HepG2 (cell line): ENCODE data around the gene ETFB. TPM values are rescaled to one million over a fixed set of nuclear protein-coding genes. Genes with fewer than 3 reads are reported as not detected.

Source experiments
- CAMTA2 ChIP-seq: sonication (generic); formaldehyde crosslinking; IDR thresholded peaks from 2 replicates; pipeline ENCODE4 v1.4.0; 2020; ENCODE audit warnings: mild to moderate bottlenecking, missing genetic modification reagents, borderline replicate concordance
- CEBPG ChIP-seq: IDR thresholded peaks from 2 replicates; pipeline ENCODE4 v1.6.1; 2016
- CERS6 ChIP-seq: sonication (generic); formaldehyde crosslinking; IDR thresholded peaks from 2 replicates; pipeline ENCODE4 v1.5.0; 2020; ENCODE audit warnings: missing genetic modification reagents
- DDIT3 ChIP-seq: sonication (generic); formaldehyde crosslinking; IDR thresholded peaks from 2 replicates; pipeline ENCODE4 v1.4.0; 2020; ENCODE audit warnings: mild to moderate bottlenecking, missing genetic modification reagents
- ESRRA ChIP-seq: sonication (generic); formaldehyde crosslinking; IDR thresholded peaks from 2 replicates; pipeline ENCODE4 v1.5.1; 2020; ENCODE audit warnings: mild to moderate bottlenecking, low read depth, missing genetic modification reagents
- FOSL1 ChIP-seq: sonication (generic); formaldehyde crosslinking; IDR thresholded peaks from 2 replicates; pipeline ENCODE4 v1.9.0; 2021; ENCODE audit warnings: missing genetic modification reagents, borderline replicate concordance
- GTF3A ChIP-seq: sonication (generic); formaldehyde crosslinking; conservative IDR thresholded peaks from 2 replicates; pipeline ENCODE4 v1.4.0; 2020; ENCODE audit warnings: mild to moderate bottlenecking, missing genetic modification reagents
- HOXA9 ChIP-seq: sonication (generic); formaldehyde crosslinking; IDR thresholded peaks from 2 replicates; pipeline ENCODE4 v1.8.1; 2022; ENCODE audit warnings: missing genetic modification reagents, mild to moderate bottlenecking, moderate library complexity, borderline replicate concordance
- KLF13 ChIP-seq: sonication (generic); formaldehyde crosslinking; IDR thresholded peaks from 2 replicates; pipeline ENCODE4 v1.4.0; 2020; ENCODE audit warnings: mild to moderate bottlenecking, missing genetic modification reagents
- PRPF4 ChIP-seq: fragments of 200-400 bp; formaldehyde crosslinking; IDR thresholded peaks from 2 replicates; pipeline ENCODE4 v1.6.1; 2016; ENCODE audit warnings: low read length, low read depth; ENCODE audit not compliant: poor library complexity, severe bottlenecking
- RBM39 ChIP-seq: fragments of 200-400 bp; formaldehyde crosslinking; IDR thresholded peaks from one replicate; pipeline ENCODE4 v1.6.1; 2018; ENCODE audit warnings: antibody characterized with exemption, mild to moderate bottlenecking, low read depth, low read length; ENCODE audit not compliant: poor library complexity, severe bottlenecking
- SCMH1 ChIP-seq: sonication (generic); formaldehyde crosslinking; IDR thresholded peaks from 2 replicates; pipeline ENCODE4 v1.9.0; 2021; ENCODE audit warnings: missing genetic modification reagents, mild to moderate bottlenecking, borderline replicate concordance
- TAF1 ChIP-seq: sonication (generic); formaldehyde crosslinking; IDR thresholded peaks from 2 replicates; pipeline ENCODE4 v1.4.0; 2020; ENCODE audit warnings: missing genetic modification reagents
- ZEB1 ChIP-seq: IDR thresholded peaks from 2 replicates; pipeline ENCODE4 v1.6.1; 2012; ENCODE audit warnings: mild to moderate bottlenecking, low read depth, inconsistent platforms; ENCODE audit not compliant: insufficient replicate concordance
- ZNF318 ChIP-seq: sonication (generic); formaldehyde crosslinking; IDR thresholded peaks from 2 replicates; pipeline ENCODE4 v1.4.0; 2020; ENCODE audit warnings: mild to moderate bottlenecking, missing genetic modification reagents
- ZSCAN25 ChIP-seq: sonication (generic); formaldehyde crosslinking; IDR thresholded peaks from 2 replicates; pipeline ENCODE4 v1.8.0; 2022; ENCODE audit warnings: mild to moderate bottlenecking, missing genetic modification reagents
- polyA plus RNA-seq, 8 experiments: library from polyadenylated mRNA; depleted of rRNA in 3 of 8; stranded (reverse) in 7 of 8; unstranded in 1 of 8; fragments of >200 nt; fragmentation: Illumina TruSeq in 4 of 8; extraction: Trizol in 4 of 8; gene quantifications; 2 replicates each; pipeline versions ENCODE4 v1.2.1 to v1.2.3, GENCODE V29; 2011 to 2016; ENCODE audit warnings: low read depth in 4 of 8, missing spikeins in 1 of 8, mixed read lengths in 1 of 8; ENCODE audit not compliant: insufficient read depth in 1 of 8
- total RNA-seq, 5 experiments: library from RNA; depleted of rRNA; stranded (reverse); fragments of >200 nt; fragmentation: Illumina TruSeq; extraction: Trizol; gene quantifications; 2 replicates each; pipeline ENCODE4 v1.2.3, GENCODE V29; 2016; ENCODE audit warnings: low read depth in 1 of 5
- TF ChIP-seq, protein P1 (sequence below): sonication (generic); formaldehyde crosslinking; conservative IDR thresholded peaks from 2 replicates; pipeline ENCODE4 v1.8.0; 2022; ENCODE audit warnings: mild to moderate bottlenecking, moderate library complexity, missing genetic modification reagents

ETFB gene
- total and polyA plus RNA-seq, 2 of the 13 experiments (the other 11 are each of a cell fraction or from before 2014, with no cell fraction given), result 678 to 1,314 TPM

- TF ChIP-seq ZEB1 (no peak), ZNF318 (no peak), DDIT3 (CRISPR knock-in tag) (no peak), PRPF4 (no peak), GTF3A (no peak), RBM39 (no peak), CERS6 (CRISPR knock-in tag) (no peak), ZSCAN25 (CRISPR knock-in tag) (no peak), CEBPG (CRISPR knock-in tag) (no peak), HOXA9 (CRISPR knock-in tag) (peak; percentile 89; the same call in 1 of the 2 replicates), FOSL1 (no peak), ESRRA (CRISPR knock-in tag) (no peak), CAMTA2 (CRISPR knock-in tag) (no peak), KLF13 (no peak), TAF1 (CRISPR knock-in tag) (peak; percentile 42), SCMH1 (no peak)
- TF ChIP-seq, protein P1, sequence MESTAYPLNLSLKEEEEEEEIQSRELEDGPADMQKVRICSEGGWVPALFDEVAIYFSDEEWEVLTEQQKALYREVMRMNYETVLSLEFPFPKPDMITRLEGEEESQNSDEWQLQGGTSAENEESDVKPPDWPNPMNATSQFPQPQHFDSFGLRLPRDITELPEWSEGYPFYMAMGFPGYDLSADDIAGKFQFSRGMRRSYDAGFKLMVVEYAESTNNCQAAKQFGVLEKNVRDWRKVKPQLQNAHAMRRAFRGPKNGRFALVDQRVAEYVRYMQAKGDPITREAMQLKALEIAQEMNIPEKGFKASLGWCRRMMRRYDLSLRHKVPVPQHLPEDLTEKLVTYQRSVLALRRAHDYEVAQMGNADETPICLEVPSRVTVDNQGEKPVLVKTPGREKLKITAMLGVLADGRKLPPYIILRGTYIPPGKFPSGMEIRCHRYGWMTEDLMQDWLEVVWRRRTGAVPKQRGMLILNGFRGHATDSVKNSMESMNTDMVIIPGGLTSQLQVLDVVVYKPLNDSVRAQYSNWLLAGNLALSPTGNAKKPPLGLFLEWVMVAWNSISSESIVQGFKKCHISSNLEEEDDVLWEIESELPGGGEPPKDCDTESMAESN (CRISPR knock-in tag), result peak; percentile 79; the same call in 1 of the 2 replicates
These were observed 28.1 kb upstream of the ETFB start (continued) for GRCh38 chr19:51394050-51394836.
